GM12878 (cell line): ENCODE data around the gene PHOSPHO1. TPM values are rescaled to one million over a fixed set of nuclear protein-coding genes. Genes with fewer than 3 reads are reported as not detected.

ENCODE experiments used
- BMI1 ChIP-seq: fragments of 450-650 bp; IDR thresholded peaks from 2 replicates; pipeline ENCODE4 v1.6.1; 2016; ENCODE audit warnings: mild to moderate bottlenecking, moderate library complexity, borderline replicate concordance
- BRCA1 ChIP-seq: IDR thresholded peaks from 2 replicates; pipeline ENCODE4 v1.6.1; 2011; ENCODE audit warnings: low read depth, low read length, improper control_type of control experiment
- MYB ChIP-seq: fragments of 150-350 bp; IDR thresholded peaks from 2 replicates; pipeline ENCODE4 v1.6.1; 2014; ENCODE audit warnings: mild to moderate bottlenecking, low read depth, low read length, borderline replicate concordance
- RUNX3 ChIP-seq: IDR thresholded peaks from 2 replicates; pipeline ENCODE4 v1.6.1; 2012; ENCODE audit warnings: low read length, inconsistent platforms
- SIN3A ChIP-seq: IDR thresholded peaks from 2 replicates; pipeline ENCODE4 v1.6.1; 2012; ENCODE audit warnings: low read depth, low read length, improper control_type of control experiment
- SPI1 ChIP-seq: IDR thresholded peaks from 2 replicates; pipeline ENCODE4 v1.6.1; 2011; ENCODE audit warnings: low read depth, mild to moderate bottlenecking, low read length, moderate library complexity, borderline replicate concordance; ENCODE audit not compliant: insufficient read depth
- ZNF274 ChIP-seq: IDR thresholded peaks from one replicate; pipeline ENCODE4 v1.8.0; 2011; ENCODE audit not compliant: insufficient read length, insufficient read depth
- polyA plus RNA-seq, 11 experiments: library from polyadenylated mRNA; depleted of rRNA in 4 of 11; unstranded in 6 of 11; stranded (reverse) in 5 of 11; fragments of >200 nt; fragmentation: Nextera tagmentation in 4 of 11; fragmentation: Illumina TruSeq in 1 of 11; extraction: Ambion mirVana in 4 of 11; extraction: Trizol in 1 of 11; gene quantifications; 1 replicate in 1 of 11; 2 replicates in 10 of 11; pipeline versions ENCODE4 v1.2.1 to v1.2.3, GENCODE V29; 2011 to 2016; ENCODE audit warnings: inconsistent platforms in 2 of 11, missing spikeins in 2 of 11, low read depth in 1 of 11
- total RNA-seq, 4 experiments: library from RNA; depleted of rRNA in 3 of 4; stranded (reverse); fragments of >200 nt in 3 of 4; fragmentation: Illumina TruSeq in 1 of 4; extraction: Trizol in 1 of 4; gene quantifications; 2 replicates each; pipeline versions ENCODE4 v1.2.1 to v1.2.3, GENCODE V29; 2013 to 2021
- TF ChIP-seq, protein P1 (sequence below): fragments of 450-650 bp; IDR thresholded peaks from 2 replicates; pipeline ENCODE4 v1.6.1; 2017; ENCODE audit warnings: antibody characterized with exemption, mild to moderate bottlenecking, moderate library complexity
- TF ChIP-seq, protein P2 (sequence below): IDR thresholded peaks from 2 replicates; pipeline ENCODE4 v1.6.1; 2012; ENCODE audit warnings: low read depth, low read length, improper control_type of control experiment
- TF ChIP-seq, protein P3 (sequence below), 3 experiments: IDR thresholded peaks in 2 of 3; conservative IDR thresholded peaks in 1 of 3; 2 replicates each; pipeline ENCODE4 v1.5.1; 2011; ENCODE audit warnings: low read depth in 3 of 3, low read length in 3 of 3, mild to moderate bottlenecking in 3 of 3, control low read depth in 2 of 3, moderate library complexity in 2 of 3, inconsistent platforms in 1 of 3, mixed read lengths in 1 of 3; ENCODE audit not compliant: control insufficient read depth in 2 of 3, insufficient read depth in 1 of 3; ENCODE audit errors: extremely low read depth in 1 of 3
- TF ChIP-seq, protein P4 (sequence below): fragments of 450-650 bp; IDR thresholded peaks from 2 replicates; pipeline ENCODE4 v1.6.1; 2016; ENCODE audit warnings: mild to moderate bottlenecking
- TF ChIP-seq, protein P5 (sequence below): fragments of 450-650 bp; IDR thresholded peaks from 2 replicates; pipeline ENCODE4 v1.6.1; 2017; ENCODE audit warnings: mild to moderate bottlenecking
- TF ChIP-seq, protein P6 (sequence below): IDR thresholded peaks from 2 replicates; pipeline ENCODE4 v1.6.1; 2011; ENCODE audit warnings: borderline replicate concordance, low read depth, mild to moderate bottlenecking, moderate library complexity, mixed read lengths, low read length; ENCODE audit not compliant: insufficient read depth; ENCODE audit errors: extremely low read length

Gene PHOSPHO1
- total and polyA plus RNA-seq, 10 of the 15 experiments (the other 5 are each of a cell fraction or from before 2014, with no cell fraction given), result 0.03 to 1.5 (median 0.16) TPM; not detected in 2

DNA sequence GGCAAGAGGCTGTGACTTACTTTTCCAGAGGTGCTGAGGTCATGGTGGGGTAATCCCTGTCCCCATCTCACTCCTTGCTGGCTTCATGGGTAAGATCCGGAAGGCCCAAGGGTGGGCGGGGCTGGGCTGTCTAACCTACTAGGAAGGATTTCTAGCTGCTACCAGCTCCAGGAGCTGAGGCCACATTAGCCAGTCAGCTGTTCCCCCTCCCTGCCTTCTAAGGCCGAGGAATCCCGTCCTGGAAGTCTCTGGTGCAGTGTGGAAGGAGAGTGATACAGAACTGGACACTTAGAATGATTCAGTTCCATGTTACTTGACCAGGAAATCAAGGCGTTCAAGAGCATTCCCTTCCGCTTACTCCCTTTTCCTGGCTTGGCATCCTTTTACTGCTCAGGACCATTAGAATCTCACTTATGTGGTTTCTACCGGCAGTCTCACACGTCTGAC, 29.1 kb downstream of the PHOSPHO1 start (continued):
- TF ChIP-seq, protein P1, sequence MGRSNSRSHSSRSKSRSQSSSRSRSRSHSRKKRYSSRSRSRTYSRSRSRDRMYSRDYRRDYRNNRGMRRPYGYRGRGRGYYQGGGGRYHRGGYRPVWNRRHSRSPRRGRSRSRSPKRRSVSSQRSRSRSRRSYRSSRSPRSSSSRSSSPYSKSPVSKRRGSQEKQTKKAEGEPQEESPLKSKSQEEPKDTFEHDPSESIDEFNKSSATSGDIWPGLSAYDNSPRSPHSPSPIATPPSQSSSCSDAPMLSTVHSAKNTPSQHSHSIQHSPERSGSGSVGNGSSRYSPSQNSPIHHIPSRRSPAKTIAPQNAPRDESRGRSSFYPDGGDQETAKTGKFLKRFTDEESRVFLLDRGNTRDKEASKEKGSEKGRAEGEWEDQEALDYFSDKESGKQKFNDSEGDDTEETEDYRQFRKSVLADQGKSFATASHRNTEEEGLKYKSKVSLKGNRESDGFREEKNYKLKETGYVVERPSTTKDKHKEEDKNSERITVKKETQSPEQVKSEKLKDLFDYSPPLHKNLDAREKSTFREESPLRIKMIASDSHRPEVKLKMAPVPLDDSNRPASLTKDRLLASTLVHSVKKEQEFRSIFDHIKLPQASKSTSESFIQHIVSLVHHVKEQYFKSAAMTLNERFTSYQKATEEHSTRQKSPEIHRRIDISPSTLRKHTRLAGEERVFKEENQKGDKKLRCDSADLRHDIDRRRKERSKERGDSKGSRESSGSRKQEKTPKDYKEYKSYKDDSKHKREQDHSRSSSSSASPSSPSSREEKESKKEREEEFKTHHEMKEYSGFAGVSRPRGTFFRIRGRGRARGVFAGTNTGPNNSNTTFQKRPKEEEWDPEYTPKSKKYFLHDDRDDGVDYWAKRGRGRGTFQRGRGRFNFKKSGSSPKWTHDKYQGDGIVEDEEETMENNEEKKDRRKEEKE, result no peak
- TF ChIP-seq, protein P2, sequence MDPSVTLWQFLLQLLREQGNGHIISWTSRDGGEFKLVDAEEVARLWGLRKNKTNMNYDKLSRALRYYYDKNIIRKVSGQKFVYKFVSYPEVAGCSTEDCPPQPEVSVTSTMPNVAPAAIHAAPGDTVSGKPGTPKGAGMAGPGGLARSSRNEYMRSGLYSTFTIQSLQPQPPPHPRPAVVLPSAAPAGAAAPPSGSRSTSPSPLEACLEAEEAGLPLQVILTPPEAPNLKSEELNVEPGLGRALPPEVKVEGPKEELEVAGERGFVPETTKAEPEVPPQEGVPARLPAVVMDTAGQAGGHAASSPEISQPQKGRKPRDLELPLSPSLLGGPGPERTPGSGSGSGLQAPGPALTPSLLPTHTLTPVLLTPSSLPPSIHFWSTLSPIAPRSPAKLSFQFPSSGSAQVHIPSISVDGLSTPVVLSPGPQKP, result no peak
- TF ChIP-seq ZNF274, result no peak
- no peak for TF ChIP-seq MYB
- TF ChIP-seq, protein P3, sequence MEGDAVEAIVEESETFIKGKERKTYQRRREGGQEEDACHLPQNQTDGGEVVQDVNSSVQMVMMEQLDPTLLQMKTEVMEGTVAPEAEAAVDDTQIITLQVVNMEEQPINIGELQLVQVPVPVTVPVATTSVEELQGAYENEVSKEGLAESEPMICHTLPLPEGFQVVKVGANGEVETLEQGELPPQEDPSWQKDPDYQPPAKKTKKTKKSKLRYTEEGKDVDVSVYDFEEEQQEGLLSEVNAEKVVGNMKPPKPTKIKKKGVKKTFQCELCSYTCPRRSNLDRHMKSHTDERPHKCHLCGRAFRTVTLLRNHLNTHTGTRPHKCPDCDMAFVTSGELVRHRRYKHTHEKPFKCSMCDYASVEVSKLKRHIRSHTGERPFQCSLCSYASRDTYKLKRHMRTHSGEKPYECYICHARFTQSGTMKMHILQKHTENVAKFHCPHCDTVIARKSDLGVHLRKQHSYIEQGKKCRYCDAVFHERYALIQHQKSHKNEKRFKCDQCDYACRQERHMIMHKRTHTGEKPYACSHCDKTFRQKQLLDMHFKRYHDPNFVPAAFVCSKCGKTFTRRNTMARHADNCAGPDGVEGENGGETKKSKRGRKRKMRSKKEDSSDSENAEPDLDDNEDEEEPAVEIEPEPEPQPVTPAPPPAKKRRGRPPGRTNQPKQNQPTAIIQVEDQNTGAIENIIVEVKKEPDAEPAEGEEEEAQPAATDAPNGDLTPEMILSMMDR (IDR thresholded peaks at IDR 0.05 in 2 of 3, conservative IDR thresholded peaks at IDR 0.05 in 1 of 3; ENCODE audit: control insufficient read depth in 2 of 3, extremely low read depth in 1 of 3, insufficient read depth in 1 of 3, low read depth in 3 of 3, low read length in 3 of 3), result no peak
- TF ChIP-seq, protein P4, sequence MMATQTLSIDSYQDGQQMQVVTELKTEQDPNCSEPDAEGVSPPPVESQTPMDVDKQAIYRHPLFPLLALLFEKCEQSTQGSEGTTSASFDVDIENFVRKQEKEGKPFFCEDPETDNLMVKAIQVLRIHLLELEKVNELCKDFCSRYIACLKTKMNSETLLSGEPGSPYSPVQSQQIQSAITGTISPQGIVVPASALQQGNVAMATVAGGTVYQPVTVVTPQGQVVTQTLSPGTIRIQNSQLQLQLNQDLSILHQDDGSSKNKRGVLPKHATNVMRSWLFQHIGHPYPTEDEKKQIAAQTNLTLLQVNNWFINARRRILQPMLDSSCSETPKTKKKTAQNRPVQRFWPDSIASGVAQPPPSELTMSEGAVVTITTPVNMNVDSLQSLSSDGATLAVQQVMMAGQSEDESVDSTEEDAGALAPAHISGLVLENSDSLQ, result no peak
- TF ChIP-seq, protein P5, sequence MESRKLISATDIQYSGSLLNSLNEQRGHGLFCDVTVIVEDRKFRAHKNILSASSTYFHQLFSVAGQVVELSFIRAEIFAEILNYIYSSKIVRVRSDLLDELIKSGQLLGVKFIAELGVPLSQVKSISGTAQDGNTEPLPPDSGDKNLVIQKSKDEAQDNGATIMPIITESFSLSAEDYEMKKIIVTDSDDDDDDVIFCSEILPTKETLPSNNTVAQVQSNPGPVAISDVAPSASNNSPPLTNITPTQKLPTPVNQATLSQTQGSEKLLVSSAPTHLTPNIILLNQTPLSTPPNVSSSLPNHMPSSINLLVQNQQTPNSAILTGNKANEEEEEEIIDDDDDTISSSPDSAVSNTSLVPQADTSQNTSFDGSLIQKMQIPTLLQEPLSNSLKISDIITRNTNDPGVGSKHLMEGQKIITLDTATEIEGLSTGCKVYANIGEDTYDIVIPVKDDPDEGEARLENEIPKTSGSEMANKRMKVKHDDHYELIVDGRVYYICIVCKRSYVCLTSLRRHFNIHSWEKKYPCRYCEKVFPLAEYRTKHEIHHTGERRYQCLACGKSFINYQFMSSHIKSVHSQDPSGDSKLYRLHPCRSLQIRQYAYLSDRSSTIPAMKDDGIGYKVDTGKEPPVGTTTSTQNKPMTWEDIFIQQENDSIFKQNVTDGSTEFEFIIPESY, result no peak
- TF ChIP-seq SPI1, result no peak
- TF ChIP-seq BRCA1, result no peak
- no peak for TF ChIP-seq BMI1
- no peak for TF ChIP-seq SIN3A
- TF ChIP-seq RUNX3, result no peak
- TF ChIP-seq, protein P6, sequence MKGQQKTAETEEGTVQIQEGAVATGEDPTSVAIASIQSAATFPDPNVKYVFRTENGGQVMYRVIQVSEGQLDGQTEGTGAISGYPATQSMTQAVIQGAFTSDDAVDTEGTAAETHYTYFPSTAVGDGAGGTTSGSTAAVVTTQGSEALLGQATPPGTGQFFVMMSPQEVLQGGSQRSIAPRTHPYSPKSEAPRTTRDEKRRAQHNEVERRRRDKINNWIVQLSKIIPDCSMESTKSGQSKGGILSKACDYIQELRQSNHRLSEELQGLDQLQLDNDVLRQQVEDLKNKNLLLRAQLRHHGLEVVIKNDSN, result no peak
